ENCODE measurements around the gene FIBCD1.

The FIBCD1 gene

DNA sequence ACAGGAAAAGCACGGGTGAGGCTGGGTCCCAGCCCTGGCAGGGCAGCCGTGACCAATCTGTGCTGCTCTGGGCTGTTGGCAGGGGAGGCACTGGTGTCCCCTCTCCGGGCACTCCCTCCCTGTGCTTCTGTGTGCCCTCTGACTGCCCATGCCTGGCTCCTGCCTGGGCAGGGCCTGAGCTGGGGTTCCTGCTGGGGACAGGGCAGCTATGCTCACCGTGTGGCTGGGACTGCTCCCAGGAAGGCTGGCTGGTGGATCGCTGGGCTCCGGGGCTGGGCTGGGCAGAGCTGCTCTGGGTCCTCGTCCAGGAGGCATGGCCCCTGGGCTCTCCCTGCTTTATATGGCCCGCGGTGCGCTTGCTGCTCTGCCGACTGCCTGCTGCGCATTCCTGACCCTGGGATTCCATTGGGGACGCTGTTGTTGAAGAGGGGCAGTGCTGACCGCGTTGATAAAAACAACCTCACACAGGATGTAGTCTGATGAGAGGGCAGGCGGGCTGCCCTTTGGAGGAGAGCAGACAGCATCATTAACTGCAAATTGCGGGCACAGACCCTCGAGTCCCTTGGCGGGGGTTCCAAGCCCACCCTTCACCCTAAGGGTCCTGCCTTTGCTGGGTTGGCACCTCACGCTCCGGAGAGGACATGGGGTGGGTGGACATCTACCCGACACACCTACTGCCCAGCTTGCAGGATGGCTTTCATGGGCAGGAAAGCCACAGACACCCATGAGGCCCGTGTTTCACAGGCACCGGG, 43.4 kb downstream of the FIBCD1 start:
- no peak for TF ChIP-seq CTCF (IDR thresholded peaks at IDR 0.05; ENCODE audit: extremely low read depth, missing control alignments)
- DNase-seq (ENCODE audit: low spot score): no peak

GRCh38 chr9:130895038-130895437, 44.0 kb downstream of the FIBCD1 start:
- no peak for TF ChIP-seq CTCF (IDR thresholded peaks at IDR 0.05; ENCODE audit: extremely low read depth, missing control alignments)
- DNase-seq (ENCODE audit: low spot score): no peak

- no peak for DNase-seq (ENCODE audit: low spot score)
- TF ChIP-seq CTCF (IDR thresholded peaks at IDR 0.05; ENCODE audit: extremely low read depth, missing control alignments): no peak
These were observed 44.5 kb downstream of the FIBCD1 start for GRCh38 chr9:130894546-130894945.

GRCh38 chr9:130893341-130894101, 45.5 kb downstream of the FIBCD1 start:
- no peak for TF ChIP-seq CTCF (IDR thresholded peaks at IDR 0.05; ENCODE audit: extremely low read depth, missing control alignments)
- DNase-seq (ENCODE audit: low spot score): no peak

DNA sequence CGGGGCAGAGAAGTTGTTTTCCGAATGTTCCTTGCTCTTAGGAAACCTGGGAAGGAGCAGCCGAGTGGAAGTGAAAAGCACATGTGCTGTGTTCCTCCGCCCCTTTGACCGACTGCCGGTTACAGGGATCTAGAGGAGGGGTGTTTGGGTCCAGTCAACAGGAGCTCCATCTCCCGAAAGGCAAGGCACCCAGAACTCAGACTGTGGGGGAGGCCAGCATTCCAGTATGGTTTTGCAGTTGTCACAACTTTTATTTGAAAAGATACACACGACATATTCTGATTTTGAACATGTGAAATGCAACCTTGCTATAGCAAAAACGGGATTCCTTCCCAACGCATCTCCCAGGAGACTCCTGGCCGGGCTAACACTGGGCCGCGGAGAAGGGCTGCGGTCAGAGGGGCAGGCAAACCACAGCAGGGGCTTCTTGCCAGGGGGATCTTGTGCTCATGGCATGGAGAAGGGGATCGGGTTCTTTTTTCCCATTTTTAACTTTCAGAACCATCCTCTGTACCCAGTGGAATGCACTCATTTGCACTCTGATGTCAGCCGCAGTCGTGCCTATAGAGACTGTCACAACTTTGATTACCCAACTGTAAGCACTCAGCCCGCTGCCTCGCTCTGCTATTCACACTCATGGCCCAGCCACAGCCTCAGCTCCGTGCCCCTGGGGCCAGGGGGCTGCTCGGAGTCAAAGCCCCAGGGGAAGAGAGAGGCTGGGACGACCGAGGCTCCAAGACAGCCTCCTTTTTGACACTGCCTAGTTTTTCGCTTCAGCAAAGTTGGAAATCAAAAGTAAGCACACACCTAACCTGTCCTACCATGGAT, 46.4 kb downstream of the FIBCD1 start:
- DNase-seq (ENCODE audit: low spot score): no peak
- TF ChIP-seq CTCF (IDR thresholded peaks at IDR 0.05; ENCODE audit: extremely low read depth, missing control alignments): no peak

GRCh38 chr9:130891688-130892476, 47.2 kb downstream of the FIBCD1 start:
- TF ChIP-seq CTCF (IDR thresholded peaks at IDR 0.05; ENCODE audit: extremely low read depth, missing control alignments): no peak
- DNase-seq (ENCODE audit: low spot score): no peak
